Right lobe of liver (tissue), 6 donors: ENCODE data around the gene ZNF558. TPM values are rescaled to one million over a fixed set of nuclear protein-coding genes. Genes with fewer than 3 reads are reported as not detected.

Experiments
- ATAC-seq, 4 donors: fragments of 200-7000 bp; cut with Tn5 transposase; one replicate each; pipeline ENCODE4 v1.9.1; 2020; ENCODE audit warnings: mild to moderate bottlenecking in 4 of 4, moderate library complexity in 4 of 4
- DNase-seq, 3 donors: peaks; one replicate each; pipeline ENCODE4 v3.0.0-alpha.2; 2020
- H3K27ac ChIP-seq, 3 donors: fragments of 200-600 bp; one replicate each; pipeline ENCODE4 v1.8.0; 2022
- H3K27me3 ChIP-seq, 2 donors: fragments of 200-600 bp; one replicate each; pipeline ENCODE4 v1.8.0; 2022
- H3K36me3 ChIP-seq, 4 donors: fragments of 200-600 bp; sonication (generic) in 1 of 4; one replicate each; pipeline versions ENCODE4 v1.5.1 to v1.8.0; 2017 to 2022; ENCODE audit warnings: control low read depth in 1 of 4
- H3K4me1 ChIP-seq, 4 donors: fragments of 200-600 bp; sonication (generic) in 1 of 4; one replicate each; pipeline versions ENCODE4 v1.5.1 to v1.8.0; 2017 to 2022; ENCODE audit warnings: control low read depth in 1 of 4
- H3K4me3 ChIP-seq, 3 donors: fragments of 200-600 bp; one replicate each; pipeline ENCODE4 v1.8.0; 2022
- H3K9me3 ChIP-seq, 4 donors: fragments of 200-600 bp; sonication (generic) in 1 of 4; one replicate each; pipeline versions ENCODE4 v1.5.1 to v1.8.0; 2017 to 2022; ENCODE audit warnings: control low read depth in 1 of 4
- POLR2A ChIP-seq: fragments of 450-650 bp; IDR thresholded peaks from one replicate; pipeline ENCODE4 v1.6.1; 2017; ENCODE audit warnings: antibody characterized with exemption, mild to moderate bottlenecking
- WGBS: methylation state at CpG from one replicate; pipeline ENCODE4 v1.1.6; 2018; ENCODE audit warnings: low coverage, low lambda C conversion rate; ENCODE audit not compliant: insufficient coverage; ENCODE audit errors: missing lambda C conversion rate; 5-methylcytosine and 5-hydroxymethylcytosine counted together
- intact Hi-C, 2 donors: fragments of 100-400 bp; cut with DNase I; formaldehyde crosslinking; loops; one replicate each; pipeline versions ENCODE4 v1.11.2 to v1.14.1; 2022
- long read RNA-seq: library from polyadenylated mRNA; unstranded; transcript quantifications from one replicate; pipeline ENCODE4 v2.0.0, GENCODE V29; 2019
- total RNA-seq, 6 experiments: library from RNA; depleted of rRNA in 2 of 6; stranded (reverse); fragments of >200 nt in 2 of 6; fragmentation: NEBNext Ultra II Directional in 3 of 6; extraction: Animal tissue kit (Norgen Biotek cat#: 25700) in 3 of 6; gene quantifications; one replicate each; pipeline versions ENCODE4 v1.1.0 to v1.2.4, GENCODE V29; 2016 to 2023
- TF ChIP-seq, protein P1 (sequence below), 4 donors: fragments of 200-600 bp in 3 of 4; fragments of 450-650 bp in 1 of 4; IDR thresholded peaks; one replicate each; pipeline versions ENCODE4 v1.5.1 to v1.8.0; 2016 to 2022; ENCODE audit warnings: antibody characterized with exemption in 4 of 4, mild to moderate bottlenecking in 2 of 4
- donor health status: DM: no; HTN: yes; CAD: no.
- donor health status: DM: no; HTN: no; CAD: no.
- donor health status: DM: no; HTN: no; CAD: no.
- donor health status: DM: no; HTN: yes; CAD: no.
- donor health status: DM: no; HTN: yes; CAD: no.

The ZNF558 gene
- 10 to 100 TPM in 3 of 6 experiments, 1 to 10 TPM in 3; 6.9 to 15.9 (median 9.9) TPM for total RNA-seq
- long read RNA-seq, partial matches to known transcripts: 0 of 3 reads
- long read RNA-seq, other reads (novel, unspliced or antisense): 3 of 3 reads

- peaks cover 0 to 3% (median 0%) of the 10 kb centered on the region in 4 donors for H3K36me3 ChIP-seq
- intact Hi-C loops: no loop called here
- TF ChIP-seq, protein P1, sequence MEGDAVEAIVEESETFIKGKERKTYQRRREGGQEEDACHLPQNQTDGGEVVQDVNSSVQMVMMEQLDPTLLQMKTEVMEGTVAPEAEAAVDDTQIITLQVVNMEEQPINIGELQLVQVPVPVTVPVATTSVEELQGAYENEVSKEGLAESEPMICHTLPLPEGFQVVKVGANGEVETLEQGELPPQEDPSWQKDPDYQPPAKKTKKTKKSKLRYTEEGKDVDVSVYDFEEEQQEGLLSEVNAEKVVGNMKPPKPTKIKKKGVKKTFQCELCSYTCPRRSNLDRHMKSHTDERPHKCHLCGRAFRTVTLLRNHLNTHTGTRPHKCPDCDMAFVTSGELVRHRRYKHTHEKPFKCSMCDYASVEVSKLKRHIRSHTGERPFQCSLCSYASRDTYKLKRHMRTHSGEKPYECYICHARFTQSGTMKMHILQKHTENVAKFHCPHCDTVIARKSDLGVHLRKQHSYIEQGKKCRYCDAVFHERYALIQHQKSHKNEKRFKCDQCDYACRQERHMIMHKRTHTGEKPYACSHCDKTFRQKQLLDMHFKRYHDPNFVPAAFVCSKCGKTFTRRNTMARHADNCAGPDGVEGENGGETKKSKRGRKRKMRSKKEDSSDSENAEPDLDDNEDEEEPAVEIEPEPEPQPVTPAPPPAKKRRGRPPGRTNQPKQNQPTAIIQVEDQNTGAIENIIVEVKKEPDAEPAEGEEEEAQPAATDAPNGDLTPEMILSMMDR (IDR thresholded peaks at IDR 0.05): peak in 3 of 4 donors; percentile 35 to 56 (median 38)
- TF ChIP-seq POLR2A: peak; percentile 86
- H3K27ac ChIP-seq: peak within 1 kb of the TSS; percentile 76 to 92 (median 84)
- peak; percentile 96 to 99 (median 98) for DNase-seq
- H3K9me3 ChIP-seq: no peaks in the 10 kb centered on the region
- H3K27me3 ChIP-seq: no peaks in the 10 kb centered on the region
- WGBS: 0% methylated on average over 26 of the region's 78 CpGs
- H3K4me1 ChIP-seq: peaks cover 0 to 8% (median 0%) of the 10 kb centered on the region in 4 donors
- H3K4me3 ChIP-seq: peak within 1 kb of the TSS; percentile 81 to 99 (median 91)
- peak; percentile 92 to 94 (median 93) for ATAC-seq
These were observed at the start of gene ZNF558, which contains the start of gene MBD3L1 for GRCh38 chr19:8832132-8833021. ZNF558 (minus strand) TSS chr19:8832304; CDS start chr19:8822659, 9,645 bp downstream. MBD3L1 (plus strand) TSS chr19:8832377; CDS start chr19:8842679, 10,302 bp downstream.

DNA sequence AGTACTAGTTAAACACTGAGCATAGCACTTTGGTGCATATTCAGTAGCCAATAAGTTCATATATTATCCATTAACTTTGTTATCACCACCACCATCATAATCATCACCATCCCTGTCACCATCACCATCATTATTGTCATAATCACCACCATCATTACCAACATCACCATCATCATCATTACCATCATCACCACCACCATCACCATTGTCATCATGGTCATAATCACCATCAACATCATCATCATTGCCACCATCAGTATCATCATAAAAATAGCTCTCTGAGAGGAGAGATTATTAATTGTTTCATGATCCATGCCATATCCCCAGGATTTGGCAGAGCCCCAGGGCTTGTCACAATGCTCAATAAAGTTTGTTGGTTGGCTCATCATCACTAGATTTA is 49.4 kb upstream of the ZNF558 start:
- Histone ChIP-seq H3K27ac (no peak overlapping the region), H3K36me3 (no peaks in the 10 kb centered on the region), H3K4me3 (no peak overlapping the region), H3K9me3 (no peaks in the 10 kb centered on the region), H3K27me3 (no peaks in the 10 kb centered on the region), H3K4me1 (no peaks in the 10 kb centered on the region)
- TF ChIP-seq, protein P1 (IDR thresholded peaks at IDR 0.05): no peak
- no peak for TF ChIP-seq POLR2A
- no peak for DNase-seq
- no peak for ATAC-seq
- intact Hi-C loops: no loop called here

DNA sequence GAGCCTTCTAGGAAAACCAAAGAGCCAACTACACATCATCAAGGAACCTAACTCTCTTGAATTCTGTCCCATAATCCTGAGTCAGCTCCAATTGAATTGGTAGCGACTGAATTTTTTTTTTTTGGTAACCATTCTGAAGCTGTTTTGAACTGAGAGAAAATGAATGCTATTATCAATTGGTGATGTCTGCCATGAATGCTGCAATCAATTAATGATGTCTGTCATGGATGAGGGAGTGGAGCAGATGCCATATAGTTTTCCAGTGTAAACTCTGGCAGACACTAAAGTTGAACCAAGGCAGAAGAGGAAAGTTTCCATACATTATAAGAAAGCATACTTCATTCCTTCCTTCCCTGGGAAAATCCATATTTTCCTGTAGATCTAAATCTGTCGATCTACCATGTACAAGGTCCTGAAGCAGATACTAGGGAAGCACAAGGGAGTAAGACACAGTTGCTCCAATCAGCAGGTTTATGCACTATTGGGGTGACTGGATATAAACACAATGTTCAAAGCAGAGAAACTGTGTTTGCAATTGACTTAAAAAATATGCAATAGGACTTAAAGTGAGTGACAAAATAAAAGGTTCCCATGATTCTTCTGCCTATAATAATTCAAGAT is 48.9 kb upstream of the ZNF558 start:
- Histone ChIP-seq H3K27ac (no peak overlapping the region), H3K27me3 (no peaks in the 10 kb centered on the region), H3K9me3 (no peaks in the 10 kb centered on the region), H3K4me1 (no peaks in the 10 kb centered on the region), H3K36me3 (no peaks in the 10 kb centered on the region), H3K4me3 (no peak overlapping the region)
- intact Hi-C loops: no loop called here
- WGBS: 59% methylated on average over 2 of the region's 2 CpGs
- no peak for DNase-seq
- ATAC-seq: no peak
- TF ChIP-seq, protein P1 (IDR thresholded peaks at IDR 0.05): no peak
- TF ChIP-seq POLR2A: no peak

GRCh38 chr19:8877854-8878705 is 46.0 kb upstream of the ZNF558 start:
- Histone ChIP-seq H3K36me3 (no peaks in the 10 kb centered on the region), H3K4me1 (no peaks in the 10 kb centered on the region), H3K27ac (no peak overlapping the region), H3K9me3 (no peaks in the 10 kb centered on the region), H3K27me3 (no peaks in the 10 kb centered on the region), H3K4me3 (no peak overlapping the region)
- TF ChIP-seq, protein P1 (IDR thresholded peaks at IDR 0.05): no peak
- no peak for TF ChIP-seq POLR2A
- intact Hi-C loops: no loop called here
- WGBS: 18% methylated on average over 6 of the region's 6 CpGs
- DNase-seq: no peak
- no peak for ATAC-seq
